ENCODE data around the gene SERTAD3. TPM values are rescaled to one million over a fixed set of nuclear protein-coding genes. Genes with fewer than 3 reads are reported as not detected.
A peak's percentile ranks its signal among the peaks of the same experiment; 100 is the strongest.

Gene SERTAD3
- total and polyA plus RNA-seq, 2 of the 8 experiments (the other 6 are each of a cell fraction or from before 2014, with no cell fraction given), result 15.1 to 32.1 TPM

DNA sequence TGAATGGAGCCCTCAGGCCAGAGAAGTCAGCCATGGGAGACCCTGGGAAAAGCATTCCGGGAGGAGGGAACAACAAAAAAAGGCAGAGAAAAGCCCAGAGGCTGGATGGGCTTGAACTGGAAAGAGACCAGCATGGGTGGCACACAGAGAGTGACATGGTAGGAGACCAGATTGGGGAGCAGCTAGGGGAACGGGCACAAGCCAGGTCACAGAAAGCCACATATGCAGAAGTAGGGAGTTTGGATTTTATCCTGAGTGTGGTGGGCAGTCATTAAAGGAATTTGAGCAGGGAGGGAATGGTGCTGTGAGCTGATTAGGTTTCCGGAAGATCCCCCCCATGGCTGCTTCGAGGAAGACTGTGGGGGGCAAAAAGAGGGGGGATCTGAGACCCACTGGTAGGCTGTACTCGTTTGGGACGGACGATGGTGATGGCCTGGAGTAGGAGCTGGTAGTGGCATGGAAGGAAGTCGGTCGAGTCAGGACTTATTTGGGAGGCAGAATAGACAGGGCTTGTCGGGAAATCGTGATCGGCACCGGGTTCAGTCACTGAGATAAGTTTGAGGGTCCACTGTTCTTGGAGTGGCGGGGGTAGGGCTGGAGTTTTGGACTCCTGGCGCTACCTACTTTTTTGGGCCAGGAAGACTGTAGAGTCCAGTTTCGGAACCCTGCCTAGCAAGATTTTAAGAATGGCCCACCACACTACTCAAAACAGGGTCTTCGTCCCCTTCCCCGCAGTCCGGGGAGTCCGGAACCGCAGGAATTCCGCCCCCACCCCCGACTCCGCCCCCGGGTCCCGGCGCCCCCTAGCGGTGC lies 19.3 kb downstream of the SERTAD3 start (continued):
- TF ChIP-seq RAD21 (IDR thresholded peaks at IDR 0.05 in 1 of 2, conservative IDR thresholded peaks at IDR 0.05 in 1 of 2; ENCODE audit: low read depth in 2 of 2, low read length in 2 of 2) (peak in 1 of 2 experiments; percentile 26; a peak in 1 of 4 replicates), CHD1 (IDR thresholded peaks at IDR 0.05; ENCODE audit: low read depth, low read length) (no peak), POLR2A (IDR thresholded peaks at IDR 0.05; ENCODE audit: control extremely low read depth in 1 of 2, low read depth in 2 of 2, low read length in 2 of 2) (peak in 1 of 2 experiments; percentile 20; a peak in 1 of 3 replicates), EZH2 (IDR thresholded peaks at IDR 0.05; ENCODE audit: low read depth, low read length, severe bottlenecking) (no peak), POLR2AphosphoS5 (IDR thresholded peaks at IDR 0.05; ENCODE audit: low read depth, low read length) (0 out of 2 replicates have a peak, but pooled peaks have one; percentile 48), KDM5A (IDR thresholded peaks at IDR 0.05; ENCODE audit: low read length) (0 out of 2 replicates have a peak, but pooled peaks have one; percentile 29), CEBPB (IDR thresholded peaks at IDR 0.05; ENCODE audit: low read depth, low read length) (no peak), TAF1 (IDR thresholded peaks at IDR 0.05; ENCODE audit: low read depth, low read length) (no peak), BACH1 (IDR thresholded peaks at IDR 0.05; ENCODE audit: low read length) (no peak), GABPA (IDR thresholded peaks at IDR 0.05; ENCODE audit: borderline replicate concordance, insufficient read depth, low read length) (no peak), FOSL1 (IDR thresholded peaks at IDR 0.05; ENCODE audit: insufficient read depth, low read depth, low read length) (no peak), ASH2L (IDR thresholded peaks at IDR 0.05; ENCODE audit: low read length) (peak; percentile 46)
